Measurements from ENCODE around the gene CACTIN.

GRCh38 chr19:3577723-3578344 is 48.8 kb downstream of the CACTIN start:
- no peak for TF ChIP-seq CTCF (IDR thresholded peaks at IDR 0.05; ENCODE audit: control extremely low read depth in 1 of 3, insufficient read depth in 1 of 3, low read depth in 1 of 3, low read length in 3 of 3)
- no peak for TF ChIP-seq SIX5 (IDR thresholded peaks at IDR 0.05; ENCODE audit: low read depth, low read length)
- no peak for TF ChIP-seq CREB1 (IDR thresholded peaks at IDR 0.05)
- no peak for TF ChIP-seq POLR2AphosphoS5 (IDR thresholded peaks at IDR 0.05; ENCODE audit: low read depth, low read length)
- TF ChIP-seq RNF2 (IDR thresholded peaks at IDR 0.05; ENCODE audit: borderline replicate concordance, low read depth, low read length, missing control alignments, poor library complexity, severe bottlenecking) = no peak
- no peak; a peak in 2 of 3 replicates for TF ChIP-seq POLR2A (IDR thresholded peaks at IDR 0.05; ENCODE audit: control extremely low read depth in 1 of 2, low read depth in 2 of 2, low read length in 2 of 2)
- TF ChIP-seq HDAC2 (IDR thresholded peaks at IDR 0.05; ENCODE audit: borderline replicate concordance in 1 of 2, low read depth in 2 of 2, low read length in 2 of 2) = no peak
- TF ChIP-seq BACH1 (IDR thresholded peaks at IDR 0.05; ENCODE audit: low read length) = no peak
- TF ChIP-seq USF2 (IDR thresholded peaks at IDR 0.05; ENCODE audit: low read length) = no peak
- TF ChIP-seq EP300 (IDR thresholded peaks at IDR 0.05; ENCODE audit: borderline replicate concordance in 1 of 2, low read depth in 2 of 2, low read length in 2 of 2) = no peak
- peak; percentile 67 for TF ChIP-seq MAX (IDR thresholded peaks at IDR 0.05)
- no peak for TF ChIP-seq SRF (IDR thresholded peaks at IDR 0.05; ENCODE audit: low read depth, low read length)
